HEK293T (cell line): Measurements from ENCODE around the gene TRPT1.

Experiments
- CTCF ChIA-PET: fragments of 350-600 bp; formaldehyde crosslinking; extraction: SDS; loops from one replicate; lab custom pipeline; 2021; ENCODE audit warnings: antibody characterized with exemption, inconsistent platforms; lab: Yijun Ruan, JAX
- POLR2A ChIA-PET: fragments of 350-600 bp; formaldehyde crosslinking; extraction: SDS; loops from one replicate; lab custom pipeline; 2020; ENCODE audit warnings: antibody characterized with exemption, inconsistent platforms; lab: Yijun Ruan, JAX
- DNase-seq: peaks from one replicate; pipeline ENCODE4 v3.0.0; 2012; ENCODE audit warnings: mixed read lengths; ENCODE audit errors: extremely low spot score
- ARNT ChIP-seq: fragments of 450-650 bp; IDR thresholded peaks from 2 replicates; pipeline ENCODE4 v1.6.1; 2017; ENCODE audit warnings: mild to moderate bottlenecking
- BHLHE40 ChIP-seq: fragments of 450-650 bp; IDR thresholded peaks from 2 replicates; pipeline ENCODE4 v1.6.1; 2016; ENCODE audit warnings: mild to moderate bottlenecking, moderate library complexity, borderline replicate concordance
- CTBP1 ChIP-seq: fragments of 450-650 bp; IDR thresholded peaks from 2 replicates; pipeline ENCODE4 v1.6.1; 2016; ENCODE audit warnings: borderline replicate concordance
- ELF4 ChIP-seq: fragments of 450-650 bp; IDR thresholded peaks from 2 replicates; pipeline ENCODE4 v1.6.1; 2017; ENCODE audit warnings: antibody characterized with exemption
- FOXA1 ChIP-seq: fragments of 450-650 bp; IDR thresholded peaks from 2 replicates; pipeline ENCODE4 v1.6.1; 2016; ENCODE audit warnings: mild to moderate bottlenecking
- FOXK2 ChIP-seq: fragments of 450-650 bp; IDR thresholded peaks from 2 replicates; pipeline ENCODE4 v1.6.1; 2016; ENCODE audit warnings: mild to moderate bottlenecking
- FOXM1 ChIP-seq: fragments of 450-650 bp; IDR thresholded peaks from 2 replicates; pipeline ENCODE4 v1.6.1; 2017; ENCODE audit warnings: mild to moderate bottlenecking, borderline replicate concordance
- HDGF ChIP-seq: fragments of 450-650 bp; IDR thresholded peaks from 2 replicates; pipeline ENCODE4 v1.6.1; 2017; ENCODE audit warnings: antibody characterized with exemption, borderline replicate concordance
- L3MBTL2 ChIP-seq: fragments of 450-650 bp; conservative IDR thresholded peaks from 2 replicates; pipeline ENCODE4 v1.6.1; 2016; ENCODE audit warnings: mild to moderate bottlenecking
- LEF1 ChIP-seq: fragments of 450-650 bp; IDR thresholded peaks from 2 replicates; pipeline ENCODE4 v1.6.1; 2017; ENCODE audit warnings: mild to moderate bottlenecking, borderline replicate concordance
- NFRKB ChIP-seq: fragments of 450-650 bp; IDR thresholded peaks from 2 replicates; pipeline ENCODE4 v1.6.1; 2016; ENCODE audit warnings: mild to moderate bottlenecking, moderate library complexity
- SP1 ChIP-seq: fragments of 450-650 bp; IDR thresholded peaks from 2 replicates; pipeline ENCODE4 v1.6.1; 2017
- SUZ12 ChIP-seq: fragments of 450-650 bp; IDR thresholded peaks from 2 replicates; pipeline ENCODE4 v1.6.1; 2016; ENCODE audit warnings: mild to moderate bottlenecking
- TARDBP ChIP-seq: fragments of 450-650 bp; IDR thresholded peaks from 2 replicates; pipeline ENCODE4 v1.6.1; 2016
- ZNF384 ChIP-seq: fragments of 450-650 bp; IDR thresholded peaks from 2 replicates; pipeline ENCODE4 v1.6.1; 2016
- TF ChIP-seq, protein P1 (sequence below): fragments of 450-650 bp; IDR thresholded peaks from 2 replicates; pipeline ENCODE4 v1.6.1; 2016

TRPT1 gene

DNA sequence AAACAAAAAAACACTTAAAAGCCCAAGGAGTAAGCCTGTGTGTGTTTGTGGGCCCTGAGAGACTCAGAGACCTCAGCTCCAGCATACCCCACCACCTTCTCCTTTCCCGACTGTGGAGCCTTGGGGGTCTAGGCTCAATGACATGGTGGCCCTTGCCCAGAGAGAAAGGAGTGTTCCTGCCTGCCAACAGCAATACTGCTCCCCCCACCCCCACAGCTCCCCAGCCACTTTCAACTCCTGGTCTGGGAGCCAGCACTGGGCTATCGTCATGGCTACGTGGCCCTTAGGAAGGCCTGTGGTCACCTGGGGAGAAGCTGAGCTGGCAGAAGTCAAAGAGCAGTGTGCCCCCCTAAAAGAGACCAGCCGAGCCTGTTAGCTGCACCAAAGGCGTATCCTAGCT, 18.1 kb upstream of the TRPT1 start:
- ChIA-PET CTCF (interaction anchor here (0.6 to 1.1 kb wide), 3 partner anchors 27 to 88 kb away, joined by 3 to 4 read pairs (median 3); no protein-coding TSS in a partner anchor), POLR2A (interaction anchor here (1.1 to 8.9 kb wide), 9 partner anchors 10 to 74 kb away, joined by 3 to 78 read pairs (median 7); partner anchors contain the start of genes DNAJC4, NUDT22, PRDX5 and STIP1)
- no peak for DNase-seq
- no peak for TF ChIP-seq FOXK2
- TF ChIP-seq FOXA1: no peak
- TF ChIP-seq ARNT: no peak
- TF ChIP-seq BHLHE40: no peak
- no peak for TF ChIP-seq NFRKB
- TF ChIP-seq CTBP1: no peak
- no peak for TF ChIP-seq HDGF
- TF ChIP-seq TARDBP: no peak
- no peak for TF ChIP-seq ZNF384
- TF ChIP-seq, protein P1, sequence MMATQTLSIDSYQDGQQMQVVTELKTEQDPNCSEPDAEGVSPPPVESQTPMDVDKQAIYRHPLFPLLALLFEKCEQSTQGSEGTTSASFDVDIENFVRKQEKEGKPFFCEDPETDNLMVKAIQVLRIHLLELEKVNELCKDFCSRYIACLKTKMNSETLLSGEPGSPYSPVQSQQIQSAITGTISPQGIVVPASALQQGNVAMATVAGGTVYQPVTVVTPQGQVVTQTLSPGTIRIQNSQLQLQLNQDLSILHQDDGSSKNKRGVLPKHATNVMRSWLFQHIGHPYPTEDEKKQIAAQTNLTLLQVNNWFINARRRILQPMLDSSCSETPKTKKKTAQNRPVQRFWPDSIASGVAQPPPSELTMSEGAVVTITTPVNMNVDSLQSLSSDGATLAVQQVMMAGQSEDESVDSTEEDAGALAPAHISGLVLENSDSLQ: no peak
- TF ChIP-seq L3MBTL2: no peak
- no peak for TF ChIP-seq SUZ12

DNA sequence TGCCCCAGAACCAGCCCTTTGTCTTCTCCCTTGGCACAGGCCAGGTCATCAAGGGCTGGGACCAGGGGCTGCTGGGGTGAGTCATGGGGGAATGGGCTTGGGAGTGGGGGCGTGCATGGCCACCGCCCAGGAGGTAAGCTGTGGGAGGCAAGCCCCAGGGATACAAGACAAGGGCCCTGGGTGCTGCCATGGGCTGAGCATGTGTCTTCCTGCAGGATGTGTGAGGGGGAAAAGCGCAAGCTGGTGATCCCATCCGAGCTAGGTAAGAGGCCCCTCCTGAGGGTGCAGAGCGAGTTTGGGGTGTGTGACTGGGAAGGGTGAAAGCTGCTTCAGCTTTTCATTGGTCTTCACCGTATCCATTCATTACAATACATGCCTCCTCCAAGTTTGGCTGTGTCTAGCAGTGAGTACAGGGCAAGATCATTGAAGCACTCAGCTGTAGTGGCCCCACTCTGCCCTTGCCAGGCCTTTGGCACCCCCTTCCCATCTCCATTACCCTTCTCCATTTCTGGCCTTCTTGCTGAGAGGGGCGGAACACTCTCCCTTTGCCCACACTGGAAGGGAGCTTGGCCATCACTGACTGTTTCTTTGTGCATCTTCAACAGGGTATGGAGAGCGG, 17.4 kb upstream of the TRPT1 start:
- DNase-seq: no peak
- TF ChIP-seq, protein P1: no peak
- TF ChIP-seq SUZ12 (no peak), FOXM1 (no peak), CTBP1 (no peak), SP1 (no peak), FOXA1 (no peak), TARDBP (no peak), LEF1 (no peak), FOXK2 (no peak), BHLHE40 (no peak), ARNT (no peak), ZNF384 (no peak), NFRKB (no peak), L3MBTL2 (no peak), ELF4 (no peak), HDGF (no peak)
- ChIA-PET POLR2A (interaction anchor here (1.0 to 8.3 kb wide), 11 partner anchors 9 to 75 kb away, joined by 3 to 59 read pairs (median 5); partner anchors contain the start of genes DNAJC4, NUDT22, PRDX5 and STIP1), CTCF (interaction anchor here (0.8 to 1.1 kb wide), 3 partner anchors 32 to 61 kb away, joined by 3 to 4 read pairs (median 3); partner anchors contain the start of gene ESRRA)

DNA sequence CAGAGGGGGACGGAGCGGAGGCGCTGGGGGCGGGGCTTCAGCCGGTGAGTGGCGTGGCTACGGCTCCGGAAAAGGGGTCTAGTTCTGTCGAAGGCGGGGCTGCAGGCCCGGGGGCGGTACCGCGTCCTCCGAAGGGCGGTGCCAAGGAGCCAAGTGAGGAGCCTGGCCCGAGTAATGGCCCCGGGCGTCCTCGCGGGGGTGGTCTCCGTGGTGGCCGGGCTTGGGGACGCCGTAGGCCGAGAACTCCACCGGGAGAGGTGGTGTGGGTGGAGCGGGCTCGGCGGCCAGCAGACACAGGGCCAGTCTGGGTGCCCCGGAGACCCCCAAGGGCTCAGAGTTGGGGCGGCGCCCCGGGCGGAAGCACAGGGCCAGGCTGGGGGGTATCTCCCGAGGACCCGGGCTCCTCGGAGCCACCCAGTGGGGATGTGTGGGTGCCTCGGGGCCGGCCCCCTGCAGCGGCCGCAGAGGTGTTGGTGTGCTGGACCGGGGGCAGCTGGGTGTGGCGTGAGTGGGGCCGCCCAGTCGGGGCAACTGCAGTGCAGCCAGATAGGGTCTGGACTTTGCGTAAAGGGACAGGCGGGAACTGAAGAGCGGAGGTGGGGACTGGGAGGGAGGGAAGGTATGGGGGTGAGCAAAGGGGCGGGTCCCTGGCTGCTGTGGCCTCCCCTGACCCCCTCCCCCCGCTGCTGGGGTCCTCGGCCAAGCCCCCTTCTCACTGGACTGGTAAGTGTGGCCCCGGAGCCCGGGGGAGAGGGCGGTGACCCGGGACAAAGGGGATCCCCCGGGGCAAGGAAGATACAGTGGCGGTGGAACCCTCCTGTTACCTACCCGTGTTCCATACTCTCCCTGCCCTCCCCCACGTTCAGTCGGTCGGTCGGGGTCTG, 15.7 kb upstream of the TRPT1 start:
- no peak for DNase-seq
- POLR2A ChIA-PET: interaction anchor here (0.7 to 8.3 kb wide), 12 partner anchors 8 to 439 kb away, joined by 3 to 59 read pairs (median 4); partner anchors contain the start of genes DNAJC4, NUDT22, PRDX5 and STIP1
- CTCF ChIA-PET: interaction anchor here (1.0 to 1.6 kb wide), 2 partner anchors 37 to 63 kb away, joined by 3 to 6 read pairs; no protein-coding TSS in a partner anchor
- no peak for TF ChIP-seq SUZ12
- TF ChIP-seq HDGF: peak; percentile 26; the same call in 1 of the 2 replicates
- TF ChIP-seq, protein P1: peak; percentile 98

DNA sequence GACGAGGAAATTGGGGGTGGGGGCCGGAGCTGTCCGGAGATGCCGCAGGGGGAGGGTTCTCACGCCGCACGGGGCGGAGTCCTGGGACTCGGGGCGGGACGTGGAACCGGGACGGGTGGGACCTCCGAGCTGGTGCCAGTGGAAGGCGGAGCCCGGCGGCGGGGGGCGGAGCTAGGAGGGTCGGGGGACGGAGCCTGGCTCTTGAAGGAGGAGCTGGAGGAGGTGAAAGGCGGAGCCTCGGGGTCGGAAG, 15.2 kb upstream of the TRPT1 start:
- POLR2A ChIA-PET: interaction anchor here (0.7 to 8.3 kb wide), 10 partner anchors 9 to 439 kb away, joined by 3 to 59 read pairs (median 4); partner anchors contain the start of genes DNAJC4, NUDT22, PRDX5 and STIP1
- peak; percentile 97 for DNase-seq
- TF ChIP-seq FOXK2 (no peak), HDGF (no peak), L3MBTL2 (no peak), TARDBP (no peak), SUZ12 (no peak), SP1 (no peak), ELF4 (no peak), ARNT (no peak), FOXA1 (no peak)
- CTCF ChIA-PET: interaction anchor here (1.0 to 1.6 kb wide), 2 partner anchors 37 to 63 kb away, joined by 3 to 6 read pairs; no protein-coding TSS in a partner anchor

DNA sequence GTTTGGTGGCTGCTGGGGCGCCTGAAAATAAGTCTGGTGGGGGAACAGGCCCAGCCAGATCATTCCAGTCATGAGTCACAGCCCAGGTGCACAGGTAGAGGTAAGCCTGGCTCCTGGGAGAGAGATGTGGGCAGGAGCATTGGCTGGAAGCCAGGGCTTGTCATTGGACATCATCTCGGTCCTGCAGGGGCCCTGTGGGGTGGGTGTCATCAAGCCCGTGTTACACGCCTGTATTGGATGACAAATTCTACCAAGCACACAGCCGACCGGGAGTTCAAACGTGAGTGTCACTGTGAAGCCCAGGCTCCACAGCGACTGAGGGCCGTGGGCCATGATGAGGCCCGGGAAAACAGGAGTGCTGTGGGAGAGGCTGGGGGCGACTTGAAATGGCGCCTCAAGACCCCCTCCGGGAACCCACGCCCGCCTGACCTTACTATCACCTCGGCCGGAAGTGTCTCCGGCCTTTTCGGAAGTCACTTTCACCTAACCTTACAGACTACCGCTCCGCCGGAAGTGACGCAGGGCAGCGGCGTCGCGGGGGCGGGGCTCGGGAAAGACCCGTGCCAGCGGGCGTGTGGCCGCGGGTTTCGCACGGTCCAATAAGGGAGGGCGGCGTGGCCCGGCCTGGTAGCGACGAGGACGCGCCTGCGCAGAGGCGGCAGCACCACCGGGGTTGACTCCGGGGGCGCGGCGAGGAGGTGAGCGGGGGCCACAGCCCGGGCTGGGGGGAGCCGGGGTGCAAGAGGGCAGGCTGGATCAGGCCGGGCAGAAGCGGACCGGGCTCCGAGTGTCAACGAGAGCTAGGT, 14.7 kb upstream of the TRPT1 start, which contains the start of gene FKBP2:
Gene FKBP2, plus strand, starts transcription at position 661 of the 806 bp plus-strand sequence. CDS start 1,293 bp downstream, outside the sequence.
- no peak for TF ChIP-seq ZNF384
- no peak for TF ChIP-seq FOXK2
- TF ChIP-seq FOXM1: peak; percentile 61
- no peak for TF ChIP-seq SP1
- 0 out of 2 replicates have a peak, but pooled peaks have one; percentile 14 for TF ChIP-seq HDGF
- no peak for TF ChIP-seq CTBP1
- TF ChIP-seq L3MBTL2: peak; percentile 33; the same call in 1 of the 2 replicates

More for the DNA sequence above, 14.7 kb upstream of the TRPT1 start, which contains the start of gene FKBP2:
- DNase-seq: peak; percentile 96
- CTCF ChIA-PET: interaction anchor here (1.0 to 1.6 kb wide), 2 partner anchors 36 to 64 kb away, joined by 3 to 6 read pairs; no protein-coding TSS in a partner anchor
- POLR2A ChIA-PET: interaction anchor here (0.7 to 8.3 kb wide), 10 partner anchors 9 to 77 kb away, joined by 3 to 59 read pairs (median 5); partner anchors contain the start of genes DNAJC4, NUDT22, PRDX5 and STIP1
